Omental fat pad (tissue), 4 donors: ENCODE measurements around the gene FANCE. TPM values are rescaled to one million over a fixed set of nuclear protein-coding genes. Genes with fewer than 3 reads are reported as not detected.
A peak's percentile ranks its signal among the peaks of the same experiment; 100 is the strongest.

Experiments
- ATAC-seq: fragments of 150-250 bp; one replicate; pipeline ENCODE4 v1.9.1; 2016; ENCODE audit warnings: mild to moderate bottlenecking, moderate library complexity; ENCODE audit not compliant: low FRiP score
- DNase-seq: peaks from one replicate; pipeline ENCODE4 v3.0.0-alpha.2; 2019; ENCODE audit warnings: low spot score
- total RNA-seq, 4 donors: library from RNA; depleted of rRNA; stranded (reverse); fragments of >200 nt; gene quantifications; one replicate each; pipeline ENCODE4 v1.1.0, GENCODE V29; 2016
- TF ChIP-seq, protein P1 (sequence below), 3 donors: fragments of 450-650 bp; IDR thresholded peaks; one replicate each; pipeline ENCODE4 v1.5.1; 2016 to 2017; ENCODE audit warnings: antibody characterized with exemption in 3 of 3, mild to moderate bottlenecking in 3 of 3, moderate library complexity in 2 of 3

FANCE gene
- total RNA-seq, 4 donors from 2014 or later: 1.9 to 9.6 (median 5.4) TPM

DNA sequence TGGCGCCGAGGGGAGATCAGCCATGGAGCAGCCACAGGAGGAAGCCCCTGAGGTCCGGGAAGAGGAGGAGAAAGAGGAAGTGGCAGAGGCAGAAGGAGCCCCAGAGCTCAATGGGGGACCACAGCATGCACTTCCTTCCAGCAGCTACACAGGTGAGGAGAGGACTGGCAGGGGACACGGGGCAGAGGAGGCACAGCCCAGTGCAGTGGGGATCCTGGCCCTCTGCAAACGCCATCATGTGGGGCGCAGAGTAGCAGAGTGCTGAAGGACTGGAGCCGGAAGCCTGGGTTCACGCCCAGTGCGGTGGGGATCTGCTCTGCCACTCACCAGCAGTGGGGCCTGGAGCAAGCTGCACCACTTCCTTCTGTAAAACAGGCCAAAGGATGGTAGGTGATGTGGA is 41.1 kb upstream of the FANCE start:
- ATAC-seq: no peak

GRCh38 chr6:35412102-35412501 is 40.0 kb upstream of the FANCE start:
- DNase-seq: no peak
- no peak for ATAC-seq
- TF ChIP-seq, protein P1, sequence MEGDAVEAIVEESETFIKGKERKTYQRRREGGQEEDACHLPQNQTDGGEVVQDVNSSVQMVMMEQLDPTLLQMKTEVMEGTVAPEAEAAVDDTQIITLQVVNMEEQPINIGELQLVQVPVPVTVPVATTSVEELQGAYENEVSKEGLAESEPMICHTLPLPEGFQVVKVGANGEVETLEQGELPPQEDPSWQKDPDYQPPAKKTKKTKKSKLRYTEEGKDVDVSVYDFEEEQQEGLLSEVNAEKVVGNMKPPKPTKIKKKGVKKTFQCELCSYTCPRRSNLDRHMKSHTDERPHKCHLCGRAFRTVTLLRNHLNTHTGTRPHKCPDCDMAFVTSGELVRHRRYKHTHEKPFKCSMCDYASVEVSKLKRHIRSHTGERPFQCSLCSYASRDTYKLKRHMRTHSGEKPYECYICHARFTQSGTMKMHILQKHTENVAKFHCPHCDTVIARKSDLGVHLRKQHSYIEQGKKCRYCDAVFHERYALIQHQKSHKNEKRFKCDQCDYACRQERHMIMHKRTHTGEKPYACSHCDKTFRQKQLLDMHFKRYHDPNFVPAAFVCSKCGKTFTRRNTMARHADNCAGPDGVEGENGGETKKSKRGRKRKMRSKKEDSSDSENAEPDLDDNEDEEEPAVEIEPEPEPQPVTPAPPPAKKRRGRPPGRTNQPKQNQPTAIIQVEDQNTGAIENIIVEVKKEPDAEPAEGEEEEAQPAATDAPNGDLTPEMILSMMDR (IDR thresholded peaks at IDR 0.05): no peak

More for the DNA sequence above, 41.1 kb upstream of the FANCE start:
- no peak for DNase-seq
- TF ChIP-seq, protein P1 (IDR thresholded peaks at IDR 0.05): no peak

DNA sequence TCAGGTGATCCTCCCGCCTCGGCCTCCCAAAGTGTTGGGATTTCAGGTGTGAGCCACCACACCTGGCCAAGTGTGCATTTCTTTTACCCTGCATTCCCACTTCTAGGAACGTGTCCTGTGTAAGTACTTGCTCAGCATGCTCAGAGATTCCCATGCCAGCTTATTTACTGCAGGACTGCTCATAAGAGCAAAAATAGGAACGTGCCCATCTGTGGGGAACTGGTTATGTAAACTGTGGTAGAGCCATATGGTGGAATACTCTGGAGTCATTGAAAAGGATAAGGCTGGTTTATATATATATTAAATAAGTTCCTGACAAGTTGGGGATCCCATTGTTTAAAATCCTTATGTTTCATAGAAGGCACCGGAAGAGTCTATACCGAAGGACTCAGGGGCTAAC is 38.2 kb upstream of the FANCE start:
- TF ChIP-seq, protein P1 (IDR thresholded peaks at IDR 0.05): no peak

GRCh38 chr6:35415065-35415891 is 36.9 kb upstream of the FANCE start:
- DNase-seq: no peak
- TF ChIP-seq, protein P1 (IDR thresholded peaks at IDR 0.05): no peak
- ATAC-seq: peak; percentile 30

More for the DNA sequence above, 38.2 kb upstream of the FANCE start:
- ATAC-seq: no peak
- no peak for DNase-seq

GRCh38 chr6:35417979-35418661 is 34.0 kb upstream of the FANCE start:
- ATAC-seq (no peak), DNase-seq (no peak)
- TF ChIP-seq, protein P1 (IDR thresholded peaks at IDR 0.05): no peak

DNA sequence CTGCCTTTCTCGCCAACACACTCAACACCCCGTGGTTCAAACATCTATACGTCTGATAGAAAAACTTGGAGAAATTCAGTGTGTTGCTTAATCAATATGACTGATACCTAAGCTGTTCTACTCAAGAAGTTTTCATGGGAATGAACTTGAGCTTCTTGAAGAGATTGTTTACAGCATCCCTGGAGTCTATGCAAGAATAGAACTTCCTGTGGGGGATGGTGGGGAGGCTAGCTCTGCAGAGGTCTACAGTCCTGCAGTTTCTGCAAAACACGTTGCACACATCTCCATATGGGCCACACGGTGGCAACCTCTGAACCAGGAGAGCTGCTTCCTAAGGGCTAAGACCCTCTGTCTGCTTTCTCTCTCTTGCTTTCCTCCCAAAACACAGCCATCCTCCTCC is 32.7 kb upstream of the FANCE start:
- no peak for DNase-seq
- no peak for ATAC-seq
- TF ChIP-seq, protein P1 (IDR thresholded peaks at IDR 0.05): no peak
